ENCODE measurements around the gene WDR70.

GRCh38 chr5:37637165-37637845, 258.2 kb downstream of the WDR70 start:
- TF ChIP-seq POLR2A (IDR thresholded peaks at IDR 0.05) (no peak), CTCF (IDR thresholded peaks at IDR 0.05) (no peak)

Data from Peyer's patch (tissue), 4 donors.